PFSK-1 (cell line): ENCODE results near the gene PDE4B.

Source experiments
- FOXP2 ChIP-seq: optimal IDR thresholded peaks from 2 replicates; pipeline ENCODE3; 2011; ENCODE audit warnings: borderline replicate concordance, control low read depth, inconsistent platforms; ENCODE audit not compliant: insufficient read depth; ENCODE audit errors: extremely low read length, extremely low read depth
- POLR2AphosphoS5 ChIP-seq: IDR thresholded peaks from 2 replicates; pipeline ENCODE4 v1.6.1; 2012; ENCODE audit warnings: low read depth, mild to moderate bottlenecking, control low read depth, low read length, moderate library complexity
- REST ChIP-seq, 2 experiments: IDR thresholded peaks; 2 replicates each; pipeline versions ENCODE4 v1.6.1 to v1.8.0; 2011 to 2012; ENCODE audit warnings: low read depth in 2 of 2, low read length in 2 of 2, control low read depth in 1 of 2, inconsistent platforms in 1 of 2, mild to moderate bottlenecking in 1 of 2, moderate library complexity in 1 of 2; ENCODE audit not compliant: insufficient read depth in 1 of 2
- SIN3A ChIP-seq: IDR thresholded peaks from 2 replicates; pipeline ENCODE4 v1.6.1; 2012; ENCODE audit warnings: mild to moderate bottlenecking, low read length, moderate library complexity, borderline replicate concordance; ENCODE audit not compliant: insufficient read depth
- TAF1 ChIP-seq: IDR thresholded peaks from 2 replicates; pipeline ENCODE4 v1.6.1; 2012; ENCODE audit warnings: low read length, control low read depth, borderline replicate concordance; ENCODE audit not compliant: insufficient read depth

- TF ChIP-seq POLR2AphosphoS5 = no peak
- TF ChIP-seq REST (IDR thresholded peaks at IDR 0.05; ENCODE audit: insufficient read depth in 1 of 2, low read depth in 2 of 2, low read length in 2 of 2) = no peak
- TF ChIP-seq TAF1 = no peak
- no peak for TF ChIP-seq SIN3A
- TF ChIP-seq FOXP2 = no peak
These were observed 566.6 kb downstream of the PDE4B start for GRCh38 chr1:66359269-66359668.
